GM21576 (cell line): Measurements from ENCODE around the gene P2RX7.
"Not testable (repeated sequence)": the region's sequence is repeated elsewhere in the genome, so short reads cannot be mapped to it uniquely, and the experiment has no call there.

Experiments
- ATAC-seq: cut with Tn5 transposase; IDR thresholded peaks from one replicate; pipeline ENCODE4 v1.9.1; 2021; ENCODE audit warnings: mild to moderate bottlenecking, moderate library complexity; ENCODE audit not compliant: unreplicated experiment

The P2RX7 gene

DNA sequence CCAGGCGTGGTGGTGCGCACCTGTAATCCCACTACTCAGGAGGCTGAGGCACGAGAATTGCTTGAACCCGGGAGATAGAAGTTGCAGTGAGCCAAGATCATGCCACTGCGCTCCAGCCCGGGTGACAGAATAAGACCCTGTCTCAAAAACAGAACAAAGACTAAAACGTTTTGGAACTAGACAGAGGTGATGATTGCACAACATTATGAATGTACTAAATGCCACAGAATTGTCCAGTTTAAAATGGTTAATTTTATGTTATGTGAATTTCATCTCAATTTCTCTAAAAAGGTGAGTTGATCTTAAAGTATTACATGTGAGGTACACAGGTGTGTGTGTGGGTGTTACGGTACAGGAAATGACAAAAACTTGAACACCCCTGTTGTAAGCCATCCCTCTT is 93.7 kb downstream of the P2RX7 start:
- no peak for ATAC-seq

DNA sequence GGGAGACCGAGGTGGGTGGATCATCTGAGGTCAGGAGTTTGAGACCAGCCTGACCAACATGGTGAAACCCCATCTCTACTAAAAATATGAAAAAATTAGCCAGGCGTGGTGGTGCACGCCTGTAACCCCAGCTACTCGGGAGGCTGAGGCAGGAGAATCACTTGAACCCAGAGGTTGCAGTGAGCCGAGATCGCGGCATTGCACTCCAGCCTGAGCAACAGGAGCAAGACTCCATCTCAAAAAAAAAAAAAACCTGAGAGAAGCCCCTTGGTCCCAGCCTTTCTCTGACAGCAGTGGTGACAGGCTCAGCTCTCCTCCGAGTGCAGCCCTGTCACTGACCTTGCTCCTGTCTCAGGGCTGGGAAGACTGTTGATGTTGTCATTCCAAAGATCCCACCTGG is 94.2 kb downstream of the P2RX7 start:
- ATAC-seq: not testable (repeated sequence)

DNA sequence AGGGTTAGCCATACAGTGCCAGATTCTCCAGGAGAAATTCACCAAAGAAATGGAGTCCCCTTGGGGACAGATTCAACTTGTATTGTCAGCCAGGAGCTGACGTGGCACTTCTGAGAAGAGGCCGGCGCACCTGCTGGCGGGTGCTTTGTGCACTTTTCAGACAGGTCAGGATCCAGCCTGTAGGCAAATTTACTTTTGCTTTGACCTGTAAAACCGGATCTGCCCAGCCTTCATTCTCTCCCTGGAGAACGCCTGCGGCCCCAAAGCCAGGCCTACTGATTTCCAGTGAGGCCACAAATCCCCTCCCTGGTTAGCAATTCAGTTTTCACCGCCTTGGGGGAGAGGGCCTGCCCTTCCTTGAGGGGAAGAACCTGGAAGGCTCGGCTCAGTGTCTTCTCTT is 94.6 kb downstream of the P2RX7 start:
- ATAC-seq: peak; percentile 51

DNA sequence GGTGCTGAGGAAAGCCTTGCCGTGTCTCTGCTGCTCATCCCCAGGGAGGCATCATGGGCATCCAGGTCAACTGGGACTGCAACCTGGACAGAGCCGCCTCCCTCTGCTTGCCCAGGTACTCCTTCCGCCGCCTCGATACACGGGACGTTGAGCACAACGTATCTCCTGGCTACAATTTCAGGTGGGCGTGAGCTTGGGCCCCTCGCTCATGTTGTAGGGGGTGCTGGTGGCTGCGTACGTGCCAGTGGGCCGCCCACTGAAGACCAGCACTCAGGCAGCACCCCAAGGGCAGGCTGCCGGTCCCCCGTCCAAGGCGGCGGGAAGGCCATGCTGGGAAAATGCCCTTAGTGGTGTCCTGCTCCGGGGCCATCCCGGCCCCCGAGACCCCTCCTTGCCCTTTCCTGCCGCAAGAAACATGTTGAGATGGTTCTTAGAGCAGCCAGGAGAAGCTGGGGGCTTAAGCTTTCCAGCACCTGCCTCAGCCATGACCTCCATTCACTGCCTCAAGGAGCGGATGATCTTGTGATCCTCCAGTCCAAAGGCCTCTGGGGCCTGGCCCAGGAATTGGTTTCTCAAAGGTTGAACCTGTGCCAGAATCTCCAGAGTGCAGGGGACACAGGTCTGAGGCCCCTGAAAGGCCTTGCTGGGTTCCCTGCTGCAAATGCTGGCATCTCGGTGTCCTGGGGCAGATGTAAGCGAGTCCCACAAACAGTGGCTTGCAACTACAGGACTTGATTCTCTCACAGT is 96.4 kb downstream of the P2RX7 start:
- ATAC-seq: no peak

DNA sequence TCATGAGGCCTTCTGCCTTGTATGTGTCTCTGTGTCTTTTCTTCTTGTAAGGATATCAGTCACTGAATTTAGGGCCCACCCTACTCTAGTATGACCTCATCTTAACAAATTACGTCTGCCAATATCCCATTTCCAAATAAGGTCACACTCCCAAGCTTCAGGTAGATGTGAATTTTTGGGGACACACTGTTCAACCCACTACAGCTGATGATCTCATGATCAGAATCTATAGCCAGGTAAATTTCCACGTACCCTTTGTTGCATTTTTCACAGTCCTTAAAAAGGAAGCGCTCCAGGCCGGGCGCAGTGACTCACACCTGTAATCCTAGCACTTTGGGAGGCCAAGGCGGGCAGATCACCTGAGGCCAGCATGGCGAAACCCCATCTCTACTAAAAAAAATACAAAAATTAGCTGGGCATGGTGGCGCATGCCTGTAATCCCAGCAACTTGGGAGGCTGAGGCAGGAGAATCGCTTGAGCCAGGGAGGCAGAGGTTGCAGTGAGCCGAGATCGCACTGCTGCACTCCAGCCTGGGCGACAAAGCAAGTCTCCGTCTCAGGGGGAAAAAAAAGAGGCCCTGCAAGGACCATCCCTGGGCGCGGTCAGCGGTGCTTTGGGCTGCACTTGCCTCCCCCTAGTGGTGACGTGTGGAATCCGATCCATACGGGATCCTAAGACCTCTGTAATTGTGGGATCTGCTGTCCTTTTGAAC is 97.3 kb downstream of the P2RX7 start:
- ATAC-seq: not testable (repeated sequence)

DNA sequence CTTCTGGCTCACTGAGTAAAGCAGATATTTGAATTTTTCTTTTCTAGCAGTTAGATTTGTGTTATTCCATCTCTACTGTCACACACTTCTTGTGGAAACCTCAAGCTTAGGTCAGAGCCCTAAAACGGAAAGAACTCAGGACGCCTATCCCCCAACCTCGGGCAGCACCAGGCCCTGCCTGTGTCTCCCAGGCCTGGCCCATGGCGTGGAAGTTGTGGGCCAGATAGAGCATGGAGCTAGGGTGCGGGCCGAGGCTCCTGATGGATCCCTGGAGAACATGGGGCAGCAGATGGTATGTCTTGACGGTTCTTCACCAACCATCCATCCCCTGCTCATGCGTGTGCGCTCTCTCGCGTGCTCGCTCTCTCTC is 97.8 kb downstream of the P2RX7 start:
- no peak for ATAC-seq

DNA sequence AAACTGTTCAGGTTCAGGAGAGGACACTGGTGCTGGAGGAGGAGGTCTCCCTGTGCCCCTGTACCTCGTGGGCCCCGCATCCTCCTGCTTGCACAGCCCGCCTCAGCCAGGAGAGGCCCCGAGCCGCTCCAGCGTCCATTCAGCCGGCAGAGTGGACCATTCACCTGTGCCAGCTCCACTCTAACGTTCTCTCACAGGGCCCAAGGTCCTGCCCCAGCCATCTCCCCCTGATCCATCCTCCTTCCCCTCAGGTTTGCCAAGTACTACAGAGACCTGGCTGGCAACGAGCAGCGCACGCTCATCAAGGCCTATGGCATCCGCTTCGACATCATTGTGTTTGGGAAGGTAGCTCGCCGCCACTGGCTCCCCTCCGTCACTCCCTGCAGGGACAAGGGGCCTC is 99.5 kb downstream of the P2RX7 start:
- ATAC-seq: no peak

DNA sequence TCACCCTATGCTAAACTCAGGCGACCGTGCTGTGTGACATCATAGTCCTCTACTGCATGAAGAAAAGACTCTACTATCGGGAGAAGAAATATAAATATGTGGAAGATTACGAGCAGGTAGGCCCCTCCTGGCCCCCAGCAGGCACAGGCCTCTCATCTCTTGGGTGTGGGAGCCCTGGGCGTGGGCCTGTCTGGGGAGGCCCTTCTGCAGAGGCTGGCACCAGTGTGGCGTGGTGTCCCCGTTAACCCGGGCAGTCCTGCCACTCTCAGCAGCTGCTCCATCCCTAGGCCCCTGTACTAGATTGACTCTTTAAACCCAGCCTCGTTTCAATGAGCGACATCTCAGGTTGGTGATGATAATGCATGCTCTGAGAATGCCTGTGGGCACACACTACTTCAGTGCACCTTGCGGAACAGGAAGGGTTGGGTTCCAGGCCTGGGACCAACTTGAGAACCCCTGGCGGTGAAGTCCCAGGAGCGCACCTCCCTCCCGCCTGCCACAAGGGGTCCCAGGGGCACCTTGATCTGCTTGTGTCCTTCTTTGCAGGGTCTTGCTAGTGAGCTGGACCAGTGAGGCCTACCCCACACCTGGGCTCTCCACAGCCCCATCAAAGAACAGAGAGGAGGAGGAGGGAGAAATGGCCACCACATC is 100.4 kb downstream of the P2RX7 start:
- no peak for ATAC-seq

DNA sequence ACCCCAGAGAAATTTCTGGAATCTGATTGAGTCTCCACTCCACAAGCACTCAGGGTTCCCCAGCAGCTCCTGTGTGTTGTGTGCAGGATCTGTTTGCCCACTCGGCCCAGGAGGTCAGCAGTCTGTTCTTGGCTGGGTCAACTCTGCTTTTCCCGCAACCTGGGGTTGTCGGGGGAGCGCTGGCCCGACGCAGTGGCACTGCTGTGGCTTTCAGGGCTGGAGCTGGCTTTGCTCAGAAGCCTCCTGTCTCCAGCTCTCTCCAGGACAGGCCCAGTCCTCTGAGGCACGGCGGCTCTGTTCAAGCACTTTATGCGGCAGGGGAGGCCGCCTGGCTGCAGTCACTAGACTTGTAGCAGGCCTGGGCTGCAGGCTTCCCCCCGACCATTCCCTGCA is 100.9 kb downstream of the P2RX7 start:
- no peak for ATAC-seq

DNA sequence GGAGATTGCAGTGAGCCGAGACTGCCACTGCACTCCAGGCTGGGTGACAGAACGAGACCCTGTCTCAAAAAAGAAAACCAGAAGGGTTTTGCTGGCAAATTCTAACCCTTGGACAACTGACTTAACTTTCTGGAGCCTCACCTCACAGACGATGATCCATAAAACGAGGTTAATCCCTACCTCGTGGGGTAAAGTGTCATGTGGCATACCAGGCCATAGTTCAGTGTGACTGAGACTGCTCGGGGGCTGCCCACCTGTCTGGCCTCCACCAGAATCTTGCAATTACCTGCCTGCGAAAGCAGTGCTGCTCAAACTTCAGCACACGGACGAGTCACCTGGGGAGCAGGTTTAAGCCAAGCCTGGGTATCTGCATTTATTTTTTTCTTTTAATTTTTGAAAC is 104.1 kb downstream of the P2RX7 start:
- no peak for ATAC-seq

DNA sequence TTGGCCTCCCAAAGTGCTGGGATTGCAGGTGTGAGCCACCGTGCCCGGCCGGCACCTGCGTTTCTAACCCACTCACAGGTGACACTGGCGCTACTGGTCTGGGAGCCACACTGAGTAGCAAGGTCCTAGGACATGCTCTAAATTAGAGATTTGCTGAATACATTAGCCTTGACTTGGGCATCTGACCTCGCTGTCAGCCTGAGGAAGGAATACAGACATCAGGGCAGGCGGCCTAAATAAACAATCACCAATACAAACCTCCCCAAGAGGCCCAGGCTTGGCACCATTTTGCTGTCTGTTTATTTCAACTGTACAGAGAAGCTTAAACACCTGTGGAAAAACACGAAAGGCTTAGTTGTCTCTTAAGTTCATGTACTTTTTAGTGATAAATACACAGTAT is 104.7 kb downstream of the P2RX7 start:
- no peak for ATAC-seq
